ENCODE measurements around the gene ECHS1. TPM values are rescaled to one million over a fixed set of nuclear protein-coding genes. Genes with fewer than 3 reads are reported as not detected.
A peak's percentile ranks its signal among the peaks of the same experiment; 100 is the strongest.

The ECHS1 gene
- total and polyA plus RNA-seq, 2 of the 8 experiments (the other 6 are each of a cell fraction or from before 2014, with no cell fraction given): 41.7 to 101 TPM

GRCh38 chr10:133401500-133401899 is 28.3 kb upstream of the ECHS1 start:
- no peak overlapping the region for H3K56ac ChIP-seq (replicated peaks; ENCODE audit: insufficient read length, low read depth, low read length)
- H2BK120ac ChIP-seq (replicated peaks; ENCODE audit: low read depth, low read length): no peak overlapping the region
- DNase-seq (ENCODE audit: low read depth in 1 of 2, low spot score in 2 of 2) (peak in 1 of 2 experiments; percentile 24), FAIRE-seq (no peak)
- no peak overlapping the region for H4K5ac ChIP-seq (ENCODE audit: insufficient read length, low read depth, low read length)
- no peak overlapping the region for H2BK20ac ChIP-seq (ENCODE audit: low read length)
- H2AK5ac ChIP-seq (ENCODE audit: low read depth, low read length): no peak overlapping the region
- no peaks in the 10 kb centered on the region for H3K9me3 ChIP-seq (ENCODE audit: insufficient read depth in 2 of 2, low read depth in 1 of 2, low read length in 1 of 2)
- peaks cover 0 to 30% of the 10 kb centered on the region in 2 experiments; a peak in 2 of 4 replicates for H3K79me2 ChIP-seq (ENCODE audit: control insufficient read depth in 1 of 2, insufficient read depth in 2 of 2, low read length in 2 of 2)
- H3K23me2 ChIP-seq (ENCODE audit: low read depth, low read length): no peaks in the 10 kb centered on the region
- no peak overlapping the region for H4K91ac ChIP-seq (replicated peaks; ENCODE audit: insufficient read length, low read length)
- peaks cover 0 to 11% of the 10 kb centered on the region in 2 experiments for H4K20me1 ChIP-seq (replicated peaks in 1 of 2; ENCODE audit: control insufficient read depth in 1 of 2, insufficient read depth in 2 of 2, low read length in 2 of 2)
- H3K4me2 ChIP-seq (ENCODE audit: insufficient read depth in 1 of 2, low read depth in 2 of 2, low read length in 2 of 2): no peak overlapping the region
- H3K27me3 ChIP-seq (replicated peaks in 1 of 4; ENCODE audit: control insufficient read depth in 3 of 4, extremely low read depth in 1 of 4, insufficient read depth in 3 of 4, low read length in 3 of 4): no peaks in the 10 kb centered on the region
- H3K23ac ChIP-seq (ENCODE audit: insufficient read length): no peak overlapping the region
- no peak overlapping the region for H3K14ac ChIP-seq (ENCODE audit: insufficient read length)
- H2BK15ac ChIP-seq (ENCODE audit: low read length): no peak overlapping the region
- H3K9ac ChIP-seq (replicated peaks in 1 of 4; ENCODE audit: extremely low read depth in 1 of 4, low read depth in 3 of 4, low read length in 3 of 4): no peak overlapping the region
- no peak overlapping the region for H3K4ac ChIP-seq (replicated peaks; ENCODE audit: insufficient read length, low read depth, low read length)
- POLR2A ChIA-PET (ENCODE audit: partially characterized antibody): interaction anchor here (0.9 to 1.1 kb wide), 3 partner anchors 9 to 18 kb away, joined by 3 to 5 read pairs (median 4); no protein-coding TSS in a partner anchor
- WGBS, 2 experiments (ENCODE audit: extremely low coverage in 1 of 2, insufficient coverage in 1 of 2, insufficient read length in 1 of 2, insufficient replicate concordance in 2 of 2, low coverage in 1 of 2, low lambda C conversion rate in 2 of 2, missing lambda C conversion rate in 1 of 2): 90% methylated on average over 12 of the region's 12 CpGs; no CpG with 5 or more reads in 1 of the 2 experiments
- H4K8ac ChIP-seq (ENCODE audit: extremely low read depth, insufficient read depth, low read length): no peak overlapping the region
- peaks cover 4 to 65% (median 27%) of the 10 kb centered on the region in 4 experiments; a peak in 7 of 8 replicates for H3K36me3 ChIP-seq (ENCODE audit: control insufficient read depth in 2 of 4, insufficient read depth in 4 of 4, low read length in 3 of 4)
- no peak overlapping the region for H3K4me3 ChIP-seq (ENCODE audit: extremely low read depth in 1 of 4, insufficient read depth in 2 of 4, low read depth in 3 of 4, low read length in 4 of 4)
- H2AFZ ChIP-seq (ENCODE audit: low read length): no peak overlapping the region
- no peak overlapping the region for H3K27ac ChIP-seq (ENCODE audit: low read depth, low read length)
- CTCF ChIA-PET (ENCODE audit: partially characterized antibody): interaction anchor here (0.9 kb wide), 1 partner anchor 11 kb away, joined by 3 read pairs; no protein-coding TSS in a partner anchor
- H3K18ac ChIP-seq (ENCODE audit: extremely low read depth, low read length): no peak overlapping the region
- peaks cover 8% of the 10 kb centered on the region for H3K79me1 ChIP-seq (ENCODE audit: low read depth, low read length)
- H3K4me1 ChIP-seq (replicated peaks in 1 of 4; ENCODE audit: control insufficient read depth in 3 of 4, insufficient read depth in 4 of 4, low read length in 3 of 4): no peaks in the 10 kb centered on the region
- H2BK5ac ChIP-seq (ENCODE audit: low read depth, low read length): no peak overlapping the region
- H2BK12ac ChIP-seq (ENCODE audit: low read depth, low read length): no peak overlapping the region
- TF ChIP-seq CBX8 (IDR thresholded peaks at IDR 0.05; ENCODE audit: borderline replicate concordance, low read depth, low read length) (no peak), KDM5A (IDR thresholded peaks at IDR 0.05; ENCODE audit: low read length) (no peak), RNF2 (IDR thresholded peaks at IDR 0.05; ENCODE audit: borderline replicate concordance, low read depth, low read length, missing control alignments, poor library complexity, severe bottlenecking) (no peak), MAFK (IDR thresholded peaks at IDR 0.05; ENCODE audit: low read depth, low read length) (no peak), RAD21 (IDR thresholded peaks at IDR 0.05 in 1 of 2, conservative IDR thresholded peaks at IDR 0.05 in 1 of 2; ENCODE audit: low read depth in 2 of 2, low read length in 2 of 2) (no peak), BRCA1 (IDR thresholded peaks at IDR 0.05; ENCODE audit: low read depth, low read length) (no peak), BACH1 (IDR thresholded peaks at IDR 0.05; ENCODE audit: low read length) (no peak), PHF8 (conservative IDR thresholded peaks at IDR 0.05; ENCODE audit: low read depth, low read length) (no peak), POLR2A (IDR thresholded peaks at IDR 0.05; ENCODE audit: control extremely low read depth in 1 of 2, low read depth in 2 of 2, low read length in 2 of 2) (no peak), USF2 (IDR thresholded peaks at IDR 0.05; ENCODE audit: low read length) (no peak), NANOG (IDR thresholded peaks at IDR 0.05; ENCODE audit: insufficient read depth, low read depth, low read length, poor library complexity, severe bottlenecking) (no peak), ZNF274 (IDR thresholded peaks at IDR 0.05; ENCODE audit: borderline replicate concordance, extremely low read depth, low read length) (no peak)
